Endothelial cell of umbilical vein (primary cell): ENCODE measurements around the gene C13orf46. TPM values are rescaled to one million over a fixed set of nuclear protein-coding genes. Genes with fewer than 3 reads are reported as not detected.

ENCODE experiments used
- BruUV-seq: library from RNA; stranded (reverse); fragments of 400-500 nt; replicated peaks from 2 replicates; lab custom pipeline; 2021; lab: Mats Ljungman, UMichigan
- CTCF ChIA-PET: fragments of 300-600, 350-600 bp; sonication (Branson Sonifier 250); formaldehyde crosslinking; loops from one replicate; lab custom pipeline; 2021; ENCODE audit warnings: antibody characterized with exemption, inconsistent platforms; lab: Charles Lee
- POLR2A ChIA-PET: fragments of 300-600, 350-600 bp; sonication (Branson Sonifier 250); formaldehyde crosslinking; loops from one replicate; lab custom pipeline; 2021; ENCODE audit warnings: antibody characterized with exemption, inconsistent platforms; lab: Charles Lee
- DNase-seq: peaks from one replicate; pipeline ENCODE4 v3.0.0-alpha.2; 2011; ENCODE audit warnings: low read depth, low spot score
- FAIRE-seq: peaks from 2 replicates; lab custom pipeline; 2011; peaks lifted over from hg19 to GRCh38; lab: Jason Lieb, UNC
- H2AFZ ChIP-seq: 2 replicates; pipeline ENCODE4 v1.6.0; 2012; ENCODE audit warnings: low read depth, low read length, control low read depth, inconsistent platforms
- H3K27ac ChIP-seq: 2 replicates; pipeline ENCODE4 v1.5.1; 2011; ENCODE audit warnings: low read depth, mild to moderate bottlenecking, control low read depth, low read length, moderate library complexity; ENCODE audit not compliant: insufficient read depth
- H3K27me3 ChIP-seq, 2 experiments: 2 replicates each; pipeline versions ENCODE4 v1.6.0 to v1.6.1; 2011; ENCODE audit warnings: low read length in 2 of 2, mixed read lengths in 1 of 2; ENCODE audit not compliant: control insufficient read depth in 2 of 2, insufficient read depth in 2 of 2
- H3K36me3 ChIP-seq, 2 experiments: 2 replicates in 1 of 2; 3 replicates in 1 of 2; pipeline ENCODE4 v1.5.1; 2011; ENCODE audit warnings: low read length in 2 of 2, mild to moderate bottlenecking in 1 of 2, moderate library complexity in 1 of 2; ENCODE audit not compliant: control insufficient read depth in 2 of 2, insufficient read depth in 2 of 2; ENCODE audit errors: extremely low read depth in 1 of 2
- H3K4me1 ChIP-seq: 3 replicates; pipeline ENCODE4 v1.5.1; 2011; ENCODE audit warnings: mild to moderate bottlenecking, low read length; ENCODE audit not compliant: control insufficient read depth, insufficient read depth; ENCODE audit errors: extremely low read depth
- H3K4me2 ChIP-seq: 2 replicates; pipeline ENCODE4 v1.6.1; 2011; ENCODE audit warnings: low read length, control low read depth, mixed read lengths; ENCODE audit not compliant: insufficient read depth
- H3K4me3 ChIP-seq, 3 experiments: fragments of 200-600 bp in 1 of 3; sonication (generic), shearing (Covaris generic) in 1 of 3; replicated peaks in 1 of 3; 2 replicates each; pipeline ENCODE4 v1.5.1; 2011 to 2016; ENCODE audit warnings: control low read depth in 3 of 3, low read length in 3 of 3, mild to moderate bottlenecking in 2 of 3, inconsistent platforms in 1 of 3, low read depth in 1 of 3, moderate library complexity in 1 of 3; ENCODE audit not compliant: insufficient read depth in 1 of 3
- H3K79me2 ChIP-seq: 2 replicates; pipeline ENCODE4 v1.6.0; 2012; ENCODE audit warnings: low read length, inconsistent platforms; ENCODE audit not compliant: control insufficient read depth, insufficient read depth
- H3K9ac ChIP-seq: replicated peaks from 2 replicates; pipeline ENCODE3; 2011; ENCODE audit warnings: low read length, control low read depth; ENCODE audit not compliant: insufficient read depth; ENCODE audit errors: extremely low read depth
- H3K9me1 ChIP-seq: replicated peaks from 3 replicates; pipeline ENCODE4 v1.6.0; 2011; ENCODE audit warnings: mild to moderate bottlenecking, low read length; ENCODE audit not compliant: control insufficient read depth, insufficient read depth; ENCODE audit errors: extremely low read depth
- H3K9me3 ChIP-seq: replicated peaks from 2 replicates; pipeline ENCODE4 v1.5.1; 2012; ENCODE audit warnings: low read length, inconsistent platforms; ENCODE audit not compliant: control insufficient read depth, insufficient read depth
- H4K20me1 ChIP-seq: replicated peaks from 2 replicates; pipeline ENCODE3; 2011; ENCODE audit warnings: mild to moderate bottlenecking, low read length; ENCODE audit not compliant: control insufficient read depth, insufficient read depth; ENCODE audit errors: extremely low read depth
- CTCF ChIP-seq, 2 donors: IDR thresholded peaks; 1 replicate in 1 of 2; 2 replicates in 1 of 2; pipeline ENCODE4 v1.5.1; 2011; ENCODE audit warnings: low read length in 2 of 2, mild to moderate bottlenecking in 2 of 2, moderate library complexity in 2 of 2, control low read depth in 1 of 2, inconsistent platforms in 1 of 2, low read depth in 1 of 2; ENCODE audit not compliant: insufficient read depth in 1 of 2; ENCODE audit errors: extremely low read depth in 1 of 2
- EZH2 ChIP-seq: IDR thresholded peaks from 2 replicates; pipeline ENCODE4 v1.6.1; 2012; ENCODE audit warnings: borderline replicate concordance, low read depth, mild to moderate bottlenecking, moderate library complexity, low read length, inconsistent platforms; ENCODE audit not compliant: severe bottlenecking
- FOS ChIP-seq: IDR thresholded peaks from 2 replicates; pipeline ENCODE4 v1.6.1; 2011; ENCODE audit warnings: mild to moderate bottlenecking, low read length, moderate library complexity, borderline replicate concordance; ENCODE audit not compliant: insufficient read depth
- GATA2 ChIP-seq: IDR thresholded peaks from 2 replicates; pipeline ENCODE4 v1.7.0; 2011; ENCODE audit warnings: low read depth, mild to moderate bottlenecking, moderate library complexity, mixed read lengths, low read length; ENCODE audit not compliant: insufficient read length, insufficient read depth
- JUN ChIP-seq: IDR thresholded peaks from 2 replicates; pipeline ENCODE4 v1.6.1; 2011; ENCODE audit warnings: borderline replicate concordance, low read depth; ENCODE audit not compliant: insufficient read length, insufficient read depth
- MAX ChIP-seq: IDR thresholded peaks from 2 replicates; pipeline ENCODE4 v1.6.1; 2011; ENCODE audit not compliant: insufficient read depth, insufficient read length
- MYC ChIP-seq: IDR thresholded peaks from one replicate; pipeline ENCODE4 v1.6.1; 2011; ENCODE audit warnings: mild to moderate bottlenecking, low read depth, low read length
- POLR2A ChIP-seq: IDR thresholded peaks from 2 replicates; pipeline ENCODE4 v1.6.1; 2012; ENCODE audit warnings: low read depth, mild to moderate bottlenecking, control low read depth, low read length
- POLR2AphosphoS5 ChIP-seq: IDR thresholded peaks from 2 replicates; pipeline ENCODE4 v1.6.1; 2012; ENCODE audit warnings: low read depth, mild to moderate bottlenecking, control low read depth, low read length, moderate library complexity; ENCODE audit not compliant: insufficient read depth
- dilution Hi-C: fragments of 300-500 bp; cut with MboI; formaldehyde crosslinking; loops from one replicate; pipeline ENCODE4 v1.15.0; 2019; ENCODE audit warnings: low sequenced_read_pairs; ENCODE audit not compliant: extremely low pct_ligation_motif_present
- intact Hi-C: fragments of 100-400 bp; cut with micrococcal nuclease; formaldehyde crosslinking; loops from one replicate; pipeline ENCODE4 v1.10.0; 2022
- polyA plus RNA-seq, 4 experiments: library from polyadenylated mRNA; depleted of rRNA in 3 of 4; stranded (reverse) in 3 of 4; unstranded in 1 of 4; fragments of >200 nt; gene quantifications; 2 replicates each; pipeline versions ENCODE4 v1.2.1 to v1.2.3, GENCODE V29; 2011 to 2012; ENCODE audit warnings: missing spikeins in 1 of 4
- total RNA-seq: library from RNA; stranded (reverse); gene quantifications from 2 replicates; pipeline ENCODE4 v1.2.3, GENCODE V29; 2021

The C13orf46 gene
- total and polyA plus RNA-seq, 2 donors (not counting 3 experiments of a cell fraction or from before 2014, with no cell fraction given), result 1.3 to 1.7 TPM

DNA sequence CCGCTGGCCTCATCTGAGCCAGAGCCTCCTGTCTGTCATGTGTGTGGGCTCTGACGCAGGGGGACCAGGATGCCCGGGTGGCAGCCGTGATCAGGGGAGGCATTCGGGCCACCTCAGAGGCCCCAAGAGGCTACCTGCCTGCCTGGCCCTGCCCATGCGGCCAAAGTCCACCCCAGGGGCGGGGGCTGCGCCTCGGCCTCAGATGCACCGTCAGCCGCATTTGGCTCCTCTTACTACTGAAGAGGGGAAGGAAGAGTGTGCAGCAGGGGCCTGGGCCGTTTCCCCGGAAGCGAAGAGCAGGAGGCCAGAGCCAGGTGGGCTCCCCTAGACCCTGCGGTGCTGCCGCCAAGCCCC lies 34.0 kb downstream of the C13orf46 start:
- DNase-seq, result no peak
- intact Hi-C loops (loop anchor here (5.0 kb wide), 1 partner anchor 78 kb away; the partner anchor contains the start of gene GAS6), dilution Hi-C loops (no loop called here)
- no peaks in the 10 kb centered on the region for H3K9me3 ChIP-seq
- H3K36me3 ChIP-seq, result no peaks in the 10 kb centered on the region
- CTCF ChIA-PET, result no interaction called here
- H3K79me2 ChIP-seq, result no peaks in the 10 kb centered on the region
- FAIRE-seq, result no peak
- no peak overlapping the region for H3K4me3 ChIP-seq
- no peaks in the 10 kb centered on the region for H3K9me1 ChIP-seq
- no peak overlapping the region for H2AFZ ChIP-seq
- no peak overlapping the region for H3K9ac ChIP-seq
- peaks cover 0 to 3% of the 10 kb centered on the region in 2 experiments for H3K27me3 ChIP-seq
- H4K20me1 ChIP-seq, result no peaks in the 10 kb centered on the region
- no peak overlapping the region for H3K4me2 ChIP-seq
- TF ChIP-seq CTCF (IDR thresholded peaks at IDR 0.05; ENCODE audit: extremely low read depth in 1 of 2, insufficient read depth in 1 of 2, low read depth in 1 of 2, low read length in 2 of 2), result no peak
- no peak for TF ChIP-seq MYC
- POLR2A ChIA-PET, result no interaction called here
- no TSS peak for BruUV-seq
- no peaks in the 10 kb centered on the region for H3K4me1 ChIP-seq
- no peak overlapping the region for H3K27ac ChIP-seq

DNA sequence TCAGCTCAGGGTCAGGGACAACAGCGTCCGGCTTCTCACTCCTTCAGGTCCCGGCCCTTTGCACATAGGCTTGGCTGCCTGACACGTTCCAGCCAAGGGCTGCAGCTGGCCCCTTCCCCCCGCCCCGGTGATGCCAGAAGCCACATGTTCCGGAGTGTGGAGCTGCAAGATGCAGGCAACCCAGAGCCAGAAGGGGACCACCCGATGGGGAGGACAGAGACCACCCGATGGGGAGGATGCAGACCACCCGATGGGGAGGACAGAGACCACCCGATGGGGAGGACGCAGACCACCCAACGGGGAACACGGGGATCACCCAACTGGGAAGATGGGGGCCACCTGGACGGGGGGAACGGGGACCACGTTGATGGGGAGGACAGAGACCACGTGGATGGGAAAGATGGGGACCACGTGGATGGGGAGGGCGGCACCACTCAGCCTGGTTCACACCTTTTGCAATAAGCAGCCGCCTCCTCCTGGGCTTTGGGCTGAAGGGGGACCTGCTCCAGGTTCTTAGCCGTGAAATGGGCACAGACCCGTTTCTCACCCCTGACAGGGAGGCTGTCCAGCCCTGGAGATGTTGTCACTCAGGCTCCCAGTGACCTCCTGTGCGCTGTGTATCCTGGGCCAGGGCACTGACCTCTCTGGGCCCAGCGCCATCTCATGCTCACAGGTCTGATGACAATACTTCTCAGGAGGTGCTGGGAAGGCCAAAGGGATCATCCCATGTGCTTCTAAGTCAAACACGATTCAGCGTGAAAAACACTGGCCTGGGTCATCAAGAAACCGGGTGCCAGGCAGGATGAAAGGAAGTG lies 34.5 kb downstream of the C13orf46 start:
- Histone ChIP-seq H3K4me2 (no peak overlapping the region), H3K79me2 (no peaks in the 10 kb centered on the region), H3K4me3 (no peak overlapping the region), H3K36me3 (no peaks in the 10 kb centered on the region), H2AFZ (no peak overlapping the region), H3K9me1 (no peaks in the 10 kb centered on the region), H4K20me1 (no peaks in the 10 kb centered on the region), H3K27ac (no peak overlapping the region), H3K4me1 (no peaks in the 10 kb centered on the region), H3K9me3 (no peaks in the 10 kb centered on the region), H3K27me3 (peaks cover 0 to 3% of the 10 kb centered on the region in 2 experiments), H3K9ac (no peak overlapping the region)
- intact Hi-C loops, result loop anchor here (5.0 kb wide), 1 partner anchor 77 kb away; the partner anchor contains the start of gene GAS6
- DNase-seq (no peak), FAIRE-seq (no peak)
- ChIA-PET CTCF (interaction anchor here (1.1 to 1.9 kb wide), 3 partner anchors 8 to 123 kb away, joined by 4 to 6 read pairs (median 4); no protein-coding TSS in a partner anchor), POLR2A (no interaction called here)
- TF ChIP-seq JUN (no peak), POLR2AphosphoS5 (no peak), CTCF (IDR thresholded peaks at IDR 0.05; ENCODE audit: extremely low read depth in 1 of 2, insufficient read depth in 1 of 2, low read depth in 1 of 2, low read length in 2 of 2) (no peak), MAX (no peak), EZH2 (no peak), GATA2 (no peak), MYC (no peak), FOS (no peak), POLR2A (no peak)
- dilution Hi-C loops, result no loop called here
- BruUV-seq, result no TSS peak
